GM19324 (cell line): ENCODE data around the gene CALM1.

ENCODE experiments used
- ATAC-seq: cut with Tn5 transposase; IDR thresholded peaks from one replicate; pipeline ENCODE4 v1.9.1; 2021; ENCODE audit warnings: mild to moderate bottlenecking, moderate library complexity; ENCODE audit not compliant: unreplicated experiment, low FRiP score

The CALM1 gene

DNA sequence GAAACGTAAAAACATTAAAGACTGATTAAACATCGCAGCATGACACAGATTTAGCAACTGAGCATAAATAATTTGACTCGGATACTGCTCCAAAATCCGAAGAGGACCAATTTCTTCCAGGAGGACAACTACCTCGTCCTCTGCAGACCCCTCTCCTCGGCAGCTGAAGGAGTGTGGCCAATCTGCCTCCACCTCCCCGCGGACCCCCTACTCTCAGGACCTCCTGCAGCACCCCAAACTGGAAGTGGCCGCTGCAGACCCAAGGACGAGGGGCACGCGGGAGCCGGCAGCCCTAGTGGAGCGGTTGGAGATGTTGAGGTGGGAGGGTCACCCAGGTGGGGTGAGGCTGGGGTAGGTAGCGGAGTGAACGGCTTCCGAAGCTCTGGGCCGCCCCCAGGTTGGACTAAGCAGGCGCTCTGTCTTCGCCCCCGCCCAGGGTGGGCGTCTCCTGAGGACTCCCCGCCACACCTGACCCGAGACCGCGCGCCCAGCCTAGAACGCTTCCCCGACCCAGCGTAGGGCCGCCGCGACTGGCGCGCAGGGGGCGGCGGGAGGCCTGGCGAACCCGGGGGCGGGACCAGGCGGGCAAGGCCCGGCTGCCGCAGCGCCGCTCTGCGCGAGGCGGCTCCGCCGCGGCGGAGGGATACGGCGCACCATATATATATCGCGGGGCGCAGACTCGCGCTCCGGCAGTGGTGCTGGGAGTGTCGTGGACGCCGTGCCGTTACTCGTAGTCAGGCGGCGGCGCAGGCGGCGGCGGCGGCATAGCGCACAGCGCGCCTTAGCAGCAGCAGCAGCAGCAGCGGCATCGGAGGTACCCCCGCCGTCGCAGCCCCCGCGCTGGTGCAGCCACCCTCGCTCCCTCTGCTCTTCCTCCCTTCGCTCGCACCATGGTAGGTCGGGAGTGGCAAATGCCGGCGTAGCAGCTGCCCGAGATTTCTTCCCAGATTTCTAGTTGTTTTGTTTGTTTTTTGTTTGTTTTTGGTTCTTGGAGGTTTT is at the start of gene CALM1:
Gene CALM1, plus strand, starts transcription at position 689 of the 999 bp plus-strand sequence. Its CDS starts 202 bp downstream, at position 891.
- ATAC-seq, result peak; percentile 78

- no peak for ATAC-seq
Observed at GRCh38 chr14:90348270-90348669, 48.6 kb upstream of the CALM1 start.

DNA sequence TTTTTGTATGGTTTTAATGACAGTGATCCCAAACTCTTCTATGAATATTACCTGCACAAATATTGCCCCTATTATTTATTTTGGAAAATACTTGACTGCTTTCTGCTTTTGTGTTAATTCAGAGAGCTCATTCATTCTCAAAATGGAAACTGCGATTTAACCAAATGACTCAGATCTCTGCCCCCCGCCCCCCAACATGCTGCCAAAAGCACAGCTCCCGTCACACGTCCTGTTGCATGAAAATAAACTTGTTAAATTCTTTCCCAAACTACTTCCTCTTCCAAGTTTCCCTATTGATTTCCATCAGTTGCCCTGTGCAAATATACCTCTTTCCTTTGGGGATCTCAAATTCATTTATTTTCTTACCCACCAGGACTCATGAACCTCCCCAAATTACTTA is 47.1 kb upstream of the CALM1 start:
- no peak for ATAC-seq

GRCh38 chr14:90354551-90355298 is 42.1 kb upstream of the CALM1 start:
- no peak for ATAC-seq

DNA sequence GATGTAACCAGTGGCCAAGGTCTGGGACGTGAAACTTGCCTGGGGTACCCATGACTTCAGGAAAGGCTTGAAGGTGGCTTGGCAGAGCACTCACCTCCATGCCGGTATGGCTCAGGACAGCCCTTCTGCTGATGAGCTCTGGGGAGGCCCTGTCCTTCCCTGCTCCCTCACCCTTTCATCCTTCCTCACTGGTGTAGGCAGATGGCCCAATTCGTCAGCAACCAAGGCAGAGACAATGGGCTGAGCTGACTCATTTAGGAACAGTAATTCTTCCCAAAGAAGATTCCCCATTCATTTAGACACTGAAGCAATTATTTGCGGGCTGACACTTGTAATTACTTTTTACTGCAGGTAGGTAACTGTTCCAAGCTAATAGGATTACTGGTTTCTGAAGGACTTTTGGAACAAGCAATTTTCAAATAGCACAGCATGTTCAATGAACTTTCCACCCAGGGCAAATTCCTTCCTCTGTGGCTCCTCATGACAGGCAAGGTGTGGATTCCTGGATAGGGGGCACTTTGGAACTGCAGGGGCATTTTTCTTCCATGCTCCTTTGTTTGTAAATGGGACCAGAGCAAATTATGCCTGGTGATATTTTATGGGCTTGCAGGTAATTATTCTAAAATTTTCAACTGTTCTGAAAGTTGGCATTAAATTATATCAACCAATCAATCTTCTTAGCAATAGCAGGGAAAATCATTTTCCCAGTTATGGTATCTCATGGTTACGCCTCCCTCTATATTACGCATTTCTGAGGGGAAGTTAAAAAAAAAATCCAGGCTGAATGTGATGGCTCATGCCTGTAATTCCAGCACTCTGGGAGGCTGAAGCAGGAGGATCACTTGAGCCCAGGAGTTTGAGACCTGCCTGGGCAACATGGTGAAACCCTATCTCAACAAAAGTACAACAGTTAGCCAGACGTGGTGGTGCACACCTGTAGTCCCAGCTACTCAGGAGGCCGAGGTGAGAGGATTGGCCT is 41.0 kb upstream of the CALM1 start:
- ATAC-seq, result no peak

DNA sequence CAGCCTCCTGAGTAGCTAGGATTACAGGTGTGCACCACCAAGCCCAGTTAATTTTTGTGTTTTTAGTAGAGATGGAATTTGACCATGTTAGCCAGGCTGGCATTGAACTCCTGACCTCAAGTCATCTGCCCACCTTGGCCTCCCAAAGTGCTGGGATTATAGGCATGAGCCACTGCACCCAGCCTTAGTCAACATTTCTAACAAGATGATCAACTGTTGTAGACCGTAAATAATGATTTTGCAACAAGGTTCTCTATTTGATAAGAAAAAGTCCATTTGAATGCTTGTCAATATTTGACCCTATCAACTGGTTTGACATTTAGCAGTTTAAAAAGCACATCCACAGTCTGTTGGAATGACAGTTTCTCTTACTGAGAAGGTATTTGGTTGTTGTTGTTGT is 39.9 kb upstream of the CALM1 start:
- ATAC-seq, result no peak

DNA sequence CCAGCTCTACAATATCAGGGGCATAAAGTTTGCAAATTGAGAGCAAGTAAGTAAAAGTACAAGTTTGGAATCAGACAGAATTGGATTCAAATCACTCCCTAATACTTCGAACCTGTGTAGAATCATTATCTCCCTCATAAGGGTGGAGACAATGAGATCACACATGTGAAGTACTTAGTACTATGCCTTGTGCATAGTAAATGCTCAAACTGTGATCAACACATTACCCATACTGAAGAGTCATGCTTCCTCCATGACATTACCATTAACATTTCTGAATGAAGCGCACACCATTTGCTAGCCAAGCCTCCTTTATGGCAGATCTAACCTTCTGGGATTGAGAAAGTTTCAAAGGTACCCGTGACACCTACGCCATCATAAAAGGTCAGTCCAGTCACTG is 38.5 kb upstream of the CALM1 start:
- no peak for ATAC-seq

- no peak for ATAC-seq
Observed at GRCh38 chr14:90361865-90362557, 34.8 kb upstream of the CALM1 start.

DNA sequence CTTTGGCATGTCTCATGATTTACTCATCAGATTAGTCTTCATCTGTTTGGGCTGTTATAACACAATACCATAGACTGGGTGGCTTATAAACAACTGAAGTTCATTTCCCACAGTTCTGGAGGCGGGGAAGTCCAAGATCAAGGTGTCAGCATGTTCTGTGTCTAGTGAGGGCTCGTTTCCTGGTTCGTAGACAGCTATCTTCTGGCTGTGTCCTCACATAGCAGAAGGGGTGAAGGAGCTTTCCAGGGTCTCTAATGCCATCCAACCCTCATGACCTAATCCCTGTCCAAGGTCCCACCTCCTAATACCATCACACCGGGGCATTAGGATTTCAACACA is 34.3 kb upstream of the CALM1 start:
- ATAC-seq, result no peak

DNA sequence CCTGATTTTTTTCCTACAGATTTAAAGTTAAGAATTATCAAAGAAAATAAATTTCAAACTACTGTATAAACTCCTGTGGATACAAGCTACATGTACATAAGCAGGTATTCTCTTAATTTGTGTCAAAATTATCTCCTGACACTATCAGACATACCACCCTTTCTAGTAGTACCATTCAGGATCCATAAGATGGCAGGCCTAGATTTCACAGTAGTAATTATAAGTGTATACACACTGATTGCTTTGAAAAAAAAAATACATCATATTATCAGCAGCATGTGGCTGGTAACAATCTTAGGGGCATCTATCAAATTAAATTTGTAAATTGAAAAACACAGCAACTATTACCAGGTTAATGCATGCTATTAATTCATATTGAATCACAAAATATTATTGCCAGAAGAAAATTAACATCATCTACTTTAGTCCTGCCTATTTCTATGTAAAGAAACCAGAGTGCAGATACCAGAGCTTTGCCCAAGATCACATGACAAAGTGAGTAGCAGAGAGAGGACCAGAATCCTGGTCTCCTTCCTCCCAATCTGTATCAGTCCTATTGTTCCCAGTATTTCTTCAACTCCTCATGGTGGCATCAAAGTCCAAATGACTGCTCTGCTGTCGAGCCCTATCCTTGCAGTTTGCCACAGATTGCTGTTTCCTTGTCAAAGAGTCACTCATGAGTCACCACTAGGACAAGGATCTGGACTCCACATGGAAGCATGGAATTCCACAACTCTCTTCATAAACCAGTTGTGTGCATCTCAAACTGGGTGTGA is 27.7 kb upstream of the CALM1 start:
- ATAC-seq, result no peak

DNA sequence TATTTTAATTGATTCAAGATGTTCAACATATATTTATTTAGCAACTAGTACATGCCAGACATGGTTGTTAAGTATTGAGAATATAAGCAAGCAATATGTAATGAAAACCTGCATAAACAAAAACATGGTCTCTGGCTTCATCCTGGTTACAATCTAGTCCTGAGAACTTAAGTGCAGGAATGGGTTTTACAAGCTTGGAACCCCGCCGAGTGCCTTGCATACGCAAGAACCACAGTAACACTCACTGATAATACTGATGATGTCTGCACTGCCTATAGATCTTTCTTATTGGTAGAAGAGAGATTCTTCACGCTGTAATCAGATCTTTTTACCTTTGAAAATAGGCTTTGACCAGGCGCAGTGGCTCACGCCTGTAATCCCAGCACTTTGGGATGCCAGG is 22.9 kb upstream of the CALM1 start:
- no peak for ATAC-seq

- no peak for ATAC-seq
Observed at GRCh38 chr14:90374813-90375212, 22.0 kb upstream of the CALM1 start.

GRCh38 chr14:90375934-90376333 is 20.9 kb upstream of the CALM1 start:
- ATAC-seq, result no peak

DNA sequence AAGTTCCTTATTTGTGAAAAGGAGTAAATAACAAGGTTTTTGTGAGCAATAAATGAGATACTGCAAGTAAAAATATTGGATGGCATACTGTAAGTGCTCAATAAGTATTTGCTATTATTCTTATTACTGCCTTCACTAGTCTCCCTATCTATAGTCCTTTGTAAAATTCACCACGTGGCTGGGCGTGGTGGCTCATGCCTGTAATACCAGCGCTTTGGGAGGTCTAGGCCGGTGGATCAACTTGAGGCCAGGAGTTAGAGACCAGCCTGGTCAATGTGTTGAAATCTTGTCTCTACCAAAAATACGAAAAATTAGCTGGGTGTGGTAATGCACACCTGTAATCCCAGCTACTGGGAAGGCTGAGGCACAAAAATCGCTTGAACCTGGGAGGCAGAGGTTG is 18.6 kb upstream of the CALM1 start:
- ATAC-seq, result no peak

- ATAC-seq, result no peak
Observed at GRCh38 chr14:90379106-90379505, 17.7 kb upstream of the CALM1 start.

GRCh38 chr14:90381011-90381786 is 15.6 kb upstream of the CALM1 start:
- ATAC-seq, result no peak

DNA sequence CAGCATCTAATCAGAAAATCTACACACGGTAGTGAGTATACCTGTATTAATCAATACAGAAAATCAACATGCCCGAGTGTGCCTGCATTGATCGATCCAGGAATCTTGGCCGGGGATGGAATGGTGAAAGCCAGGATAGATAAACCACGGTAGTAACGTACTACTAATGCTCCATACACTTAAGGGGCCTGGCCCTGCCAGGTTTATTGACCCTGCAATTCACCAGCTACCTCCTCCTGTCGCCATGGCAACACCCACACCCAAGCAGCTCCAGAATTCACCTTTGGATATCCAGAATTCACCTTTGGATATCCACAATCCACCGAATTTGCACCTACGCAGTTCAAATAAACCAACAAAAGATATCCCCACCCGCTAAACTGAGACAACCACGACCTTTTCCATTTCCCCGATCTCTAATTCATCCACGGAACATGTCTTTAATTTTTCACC is 14.8 kb upstream of the CALM1 start:
- ATAC-seq, result no peak

DNA sequence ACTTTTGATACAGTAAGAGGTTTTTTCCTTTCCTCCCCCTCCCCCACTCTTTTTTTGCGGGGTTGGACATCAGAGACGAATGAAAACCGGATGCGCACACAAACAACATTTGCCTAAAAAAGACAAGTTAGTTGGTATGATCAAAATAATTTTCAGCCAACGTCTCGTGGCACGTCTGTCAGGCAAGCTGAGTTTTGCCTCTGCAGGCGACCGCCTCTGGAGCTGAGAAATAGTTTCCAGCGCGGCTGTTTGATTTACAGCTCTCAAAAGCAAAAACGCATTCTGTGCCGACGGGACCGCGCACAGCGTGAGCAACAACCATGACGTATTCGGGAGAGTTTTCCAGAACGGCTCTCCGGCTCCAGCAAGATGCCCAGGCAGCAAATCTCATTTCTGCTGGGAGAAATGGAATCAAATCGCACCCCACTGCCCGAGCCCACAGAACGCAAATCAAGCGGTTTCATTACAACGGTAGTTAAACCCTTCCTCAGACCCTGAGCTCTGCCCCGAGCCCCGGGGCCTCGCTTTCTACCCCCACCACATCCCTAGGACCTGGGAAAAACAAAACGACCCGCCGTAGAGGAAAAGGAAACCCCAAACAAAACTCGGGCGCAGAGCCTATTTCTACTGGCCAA is 14.2 kb upstream of the CALM1 start:
- ATAC-seq, result peak; percentile 0
